GM19099 (cell line): ENCODE data around the gene OR2D2.

ENCODE experiments used
- POLR2A ChIP-seq: IDR thresholded peaks from 3 replicates; pipeline ENCODE4 v1.6.1; 2011; ENCODE audit warnings: low read depth; ENCODE audit not compliant: insufficient read length; ENCODE audit errors: extremely low read depth

The OR2D2 gene

GRCh38 chr11:6843670-6844069, 48.6 kb downstream of the OR2D2 start:
- no peak for TF ChIP-seq POLR2A

DNA sequence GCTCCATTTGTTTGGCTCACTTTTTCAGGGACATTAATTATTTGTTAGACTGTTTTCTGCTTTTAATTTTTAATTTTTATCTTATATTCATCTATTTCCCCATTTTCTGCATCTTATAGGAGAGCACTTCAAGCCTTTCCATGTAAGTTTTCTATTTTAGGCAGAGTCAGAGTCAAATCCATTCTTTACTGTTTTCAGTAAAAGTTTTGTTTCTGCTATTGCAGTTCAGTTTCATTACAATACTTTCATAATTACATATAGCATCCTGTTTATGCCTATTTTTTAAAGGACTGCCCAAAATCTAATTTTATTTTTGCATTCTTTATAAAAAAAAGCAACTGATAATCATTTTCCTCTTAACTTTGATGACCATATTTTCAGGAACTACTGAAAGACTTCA, 50.6 kb downstream of the OR2D2 start:
- TF ChIP-seq POLR2A = no peak
